Liver (tissue), 9 donors: ENCODE results near the gene ANAPC5. TPM values are rescaled to one million over a fixed set of nuclear protein-coding genes. Genes with fewer than 3 reads are reported as not detected.
"Not testable (repeated sequence)": the region's sequence is repeated elsewhere in the genome, so short reads cannot be mapped to it uniquely, and the experiment has no call there.

Experiments
- DNase-seq: peaks from one replicate; pipeline ENCODE4 v3.0.0-alpha.2; 2017; ENCODE audit warnings: low spot score
- H3K27ac ChIP-seq, 2 donors: one replicate each; pipeline ENCODE4 v1.7.0; 2013; ENCODE audit warnings: inconsistent platforms in 2 of 2, low read length in 2 of 2, control low read depth in 1 of 2, low read depth in 1 of 2, mild to moderate bottlenecking in 1 of 2
- H3K27me3 ChIP-seq, 4 donors: one replicate each; pipeline versions ENCODE4 v1.6.1 to v1.7.0; 2013; ENCODE audit warnings: low read length in 3 of 4, inconsistent platforms in 1 of 4, mild to moderate bottlenecking in 1 of 4, moderate library complexity in 1 of 4; ENCODE audit not compliant: control insufficient read depth in 4 of 4, insufficient read depth in 4 of 4
- H3K36me3 ChIP-seq, 4 donors: one replicate each; pipeline versions ENCODE4 v1.6.1 to v1.7.0; 2013; ENCODE audit warnings: low read length in 3 of 4, mild to moderate bottlenecking in 3 of 4, low read depth in 1 of 4, moderate library complexity in 1 of 4; ENCODE audit not compliant: control insufficient read depth in 4 of 4, insufficient read depth in 3 of 4
- H3K4me1 ChIP-seq, 4 donors: one replicate each; pipeline versions ENCODE4 v1.6.1 to v1.7.0; 2013; ENCODE audit warnings: low read length in 3 of 4, mild to moderate bottlenecking in 3 of 4, moderate library complexity in 1 of 4; ENCODE audit not compliant: control insufficient read depth in 4 of 4, insufficient read depth in 4 of 4
- H3K4me3 ChIP-seq, 3 donors: one replicate each; pipeline versions ENCODE4 v1.6.1 to v1.7.0; 2013; ENCODE audit warnings: low read length in 3 of 3, control low read depth in 1 of 3, low read depth in 1 of 3, mild to moderate bottlenecking in 1 of 3
- H3K9ac ChIP-seq, 2 donors: one replicate each; pipeline ENCODE4 v1.7.0; 2013; ENCODE audit warnings: low read length in 2 of 2, mild to moderate bottlenecking in 2 of 2, moderate library complexity in 2 of 2, control low read depth in 1 of 2, low read depth in 1 of 2
- H3K9me3 ChIP-seq, 4 donors: one replicate each; pipeline versions ENCODE4 v1.6.1 to v1.7.0; 2013; ENCODE audit warnings: low read length in 3 of 4; ENCODE audit not compliant: control insufficient read depth in 4 of 4
- FOXA1 ChIP-seq: IDR thresholded peaks from 2 replicates; pipeline ENCODE4 v1.6.1; 2016; ENCODE audit warnings: antibody characterized with exemption
- GABPA ChIP-seq, 2 donors: IDR thresholded peaks in 1 of 2; conservative IDR thresholded peaks in 1 of 2; 2 replicates each; pipeline ENCODE4 v1.6.1; 2016; ENCODE audit warnings: antibody characterized with exemption in 2 of 2, mild to moderate bottlenecking in 1 of 2, moderate library complexity in 1 of 2
- HNF4A ChIP-seq, 2 donors: conservative IDR thresholded peaks; 2 replicates each; pipeline ENCODE4 v1.6.1; 2016; ENCODE audit warnings: antibody characterized with exemption in 2 of 2, mild to moderate bottlenecking in 2 of 2
- JUND ChIP-seq, 2 donors: IDR thresholded peaks; 2 replicates each; pipeline ENCODE4 v1.6.1; 2016; ENCODE audit warnings: antibody characterized with exemption in 2 of 2
- NR2F2 ChIP-seq: IDR thresholded peaks from 2 replicates; pipeline ENCODE4 v1.6.1; 2016; ENCODE audit warnings: antibody characterized with exemption
- RAD21 ChIP-seq, 2 donors: IDR thresholded peaks; 2 replicates each; pipeline ENCODE4 v1.6.1; 2016; ENCODE audit warnings: antibody characterized with exemption in 2 of 2, mild to moderate bottlenecking in 2 of 2
- RXRA ChIP-seq, 2 donors: IDR thresholded peaks; 2 replicates each; pipeline ENCODE4 v1.6.1; 2017 to 2018; ENCODE audit warnings: antibody characterized with exemption in 2 of 2, mild to moderate bottlenecking in 1 of 2
- SP1 ChIP-seq: IDR thresholded peaks from 2 replicates; pipeline ENCODE4 v1.6.1; 2018; ENCODE audit warnings: antibody characterized with exemption, mild to moderate bottlenecking
- YY1 ChIP-seq: IDR thresholded peaks from 2 replicates; pipeline ENCODE4 v1.6.1; 2016; ENCODE audit warnings: antibody characterized with exemption, mild to moderate bottlenecking
- WGBS: extraction: QIAGEN DNeasy Blood & Tissue Kit; methylation state at CpG from one replicate; pipeline ENCODE4 v1.1.7; 2013; 5-methylcytosine and 5-hydroxymethylcytosine counted together
- polyA plus RNA-seq, 2 donors: library from polyadenylated mRNA; stranded (reverse) in 1 of 2; unstranded in 1 of 2; fragments of 200-250 nt in 1 of 2; fragments of >200 nt in 1 of 2; fragmentation: Nextera tagmentation in 1 of 2; extraction: Ambion mirVana in 1 of 2; gene quantifications; one replicate each; pipeline versions ENCODE4 v1.2.1 to v1.2.3, GENCODE V29; 2013 to 2015
- total RNA-seq, 2 donors: library from RNA; depleted of rRNA; stranded (reverse); fragments of >200 nt; gene quantifications; one replicate each; pipeline ENCODE4 v1.2.3, GENCODE V29; 2014
- TF ChIP-seq, protein P1 (sequence below): IDR thresholded peaks from 2 replicates; pipeline ENCODE4 v1.6.1; 2016; ENCODE audit warnings: antibody characterized with exemption
- TF ChIP-seq, protein P2 (sequence below): fragments of 150-350 bp; IDR thresholded peaks from 2 replicates; pipeline ENCODE4 v1.5.1; 2017; ENCODE audit warnings: improper control_type of control experiment, low read depth, low read length; ENCODE audit not compliant: missing input control
- TF ChIP-seq, protein P3 (sequence below): IDR thresholded peaks from 2 replicates; pipeline ENCODE4 v1.6.1; 2016; ENCODE audit warnings: antibody characterized with exemption, mild to moderate bottlenecking
- TF ChIP-seq, protein P4 (sequence below): IDR thresholded peaks from 2 replicates; pipeline ENCODE4 v1.6.1; 2016; ENCODE audit warnings: antibody characterized with exemption
- TF ChIP-seq, protein P5 (sequence below): IDR thresholded peaks from 2 replicates; pipeline ENCODE4 v1.6.1; 2016; ENCODE audit warnings: antibody characterized with exemption
- donor health status: healthy.
- donor health status: healthy.
- donor health status: healthy.
- donor health status: healthy.
- donor health status: healthy.

Gene ANAPC5
- total and polyA plus RNA-seq, 4 donors = 44.1 to 111 (median 62.2) TPM

DNA sequence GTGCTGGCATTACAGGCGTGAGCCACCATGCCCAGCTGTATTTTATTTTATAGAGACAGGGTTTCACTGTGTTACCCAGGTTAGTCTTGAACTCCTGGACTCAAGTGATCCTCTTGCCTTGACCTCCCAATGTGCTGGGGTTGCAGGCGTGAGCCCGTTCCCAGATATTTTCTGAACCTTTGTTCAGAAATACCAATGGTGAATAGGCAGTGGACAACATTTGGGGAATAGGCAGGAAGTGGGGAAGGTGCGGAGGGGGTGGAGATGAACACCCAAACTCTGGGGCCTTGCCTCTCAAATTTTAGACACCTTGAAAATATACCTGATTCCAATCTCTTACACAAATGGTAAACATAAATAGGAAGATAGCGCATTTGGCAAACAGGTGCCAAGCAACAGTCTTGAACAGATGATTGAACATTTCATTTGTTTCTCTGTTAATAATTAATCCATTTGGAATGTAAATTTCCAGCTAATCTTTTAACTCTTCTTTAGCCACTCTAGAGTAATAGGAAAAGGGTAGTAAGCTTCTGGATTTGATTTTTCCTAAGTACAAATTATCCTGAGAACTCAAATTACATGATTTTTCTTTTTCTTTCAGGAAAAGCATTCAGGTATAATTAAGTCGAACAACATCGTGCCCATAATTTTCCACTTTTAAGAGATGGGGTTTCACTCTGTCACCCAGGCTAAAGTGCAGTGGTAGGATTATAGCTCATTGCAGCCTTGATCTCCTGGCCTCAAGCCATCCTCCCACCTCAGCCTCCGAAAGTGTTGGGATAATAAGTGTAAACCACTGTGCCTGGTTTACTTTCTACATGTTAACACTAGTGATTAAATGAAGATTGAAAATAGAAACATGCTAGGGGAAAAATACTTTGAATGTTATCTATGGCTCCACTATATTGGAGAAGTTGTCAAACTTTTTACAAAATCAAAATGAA lies 24.8 kb upstream of the ANAPC5 start:
- no peaks in the 10 kb centered on the region for H3K9me3 ChIP-seq
- H3K36me3 ChIP-seq = no peaks in the 10 kb centered on the region
- H3K9ac ChIP-seq = no peak overlapping the region
- WGBS = 55% methylated on average over 8 of the region's 8 CpGs
- no peak for DNase-seq
- TF ChIP-seq GABPA (IDR thresholded peaks at IDR 0.05 in 1 of 2, conservative IDR thresholded peaks at IDR 0.05 in 1 of 2) = no peak
- peak; percentile 37 for TF ChIP-seq SP1
- no peak overlapping the region for H3K27ac ChIP-seq
- H3K4me1 ChIP-seq = peaks cover 0 to 7% (median 1%) of the 10 kb centered on the region in 4 donors
- no peaks in the 10 kb centered on the region for H3K27me3 ChIP-seq
- no peak overlapping the region for H3K4me3 ChIP-seq

DNA sequence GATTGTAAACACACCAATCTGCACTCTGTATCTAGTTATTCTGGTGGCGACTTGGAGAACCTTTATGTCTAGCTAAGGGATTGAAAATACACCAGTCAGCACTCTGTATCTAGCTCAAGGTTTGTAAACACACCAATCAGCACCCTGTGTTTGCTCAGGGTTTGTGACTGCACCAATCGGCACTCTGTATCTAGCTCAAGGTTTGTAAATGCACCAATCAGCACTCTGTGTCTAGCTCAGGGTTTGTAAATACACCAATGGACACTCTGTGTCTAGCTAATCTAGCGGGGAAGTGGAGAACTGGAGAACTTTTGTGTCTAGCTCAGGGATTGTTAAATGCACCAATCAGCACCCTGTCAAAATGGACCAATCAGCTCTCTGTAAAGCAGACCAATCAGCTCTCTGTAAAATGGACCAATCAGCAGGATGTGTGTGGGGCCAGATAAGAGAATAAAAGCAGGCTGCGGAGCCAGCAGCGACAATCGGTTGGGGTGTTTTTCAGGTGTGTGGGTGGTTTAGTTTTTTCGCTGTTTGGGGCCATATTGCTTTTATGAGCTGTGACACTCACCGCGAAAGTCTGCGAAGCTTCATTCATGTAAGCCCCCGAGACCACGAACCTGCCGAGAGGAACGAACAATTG lies 22.9 kb upstream of the ANAPC5 start:
- H3K36me3 ChIP-seq, H3K9ac ChIP-seq, DNase-seq, H3K9me3 ChIP-seq, H3K4me1 ChIP-seq, H3K27me3 ChIP-seq, H3K27ac ChIP-seq, H3K4me3 ChIP-seq: not testable (repeated sequence)
- WGBS = 95% methylated on average over 14 of the region's 14 CpGs

DNA sequence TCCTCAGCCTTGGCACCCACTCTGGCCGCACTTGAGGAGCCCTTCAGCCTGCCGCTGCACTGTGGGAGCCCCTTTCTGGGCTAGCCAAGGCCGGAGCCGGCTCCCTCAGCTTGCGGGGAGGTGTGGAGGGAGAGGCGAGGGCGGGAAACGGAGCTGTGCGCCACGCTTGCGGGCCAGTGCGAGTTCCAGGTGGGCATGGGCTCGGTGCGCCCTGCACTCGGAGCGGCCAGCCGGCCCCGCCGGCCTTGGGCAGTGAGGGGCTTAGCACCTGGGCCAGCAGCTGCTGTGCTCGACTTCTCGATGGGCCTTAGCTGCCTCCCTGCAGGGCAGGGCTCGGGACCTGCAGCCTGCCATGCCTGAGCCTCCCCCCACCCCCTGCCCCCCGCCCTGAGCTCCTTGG lies 22.1 kb upstream of the ANAPC5 start:
- not testable (repeated sequence) for H3K4me1 ChIP-seq, H3K36me3 ChIP-seq, DNase-seq, H3K4me3 ChIP-seq, H3K9ac ChIP-seq, H3K27me3 ChIP-seq, H3K9me3 ChIP-seq, H3K27ac ChIP-seq
- WGBS = 96% methylated on average over 23 of the region's 23 CpGs

DNA sequence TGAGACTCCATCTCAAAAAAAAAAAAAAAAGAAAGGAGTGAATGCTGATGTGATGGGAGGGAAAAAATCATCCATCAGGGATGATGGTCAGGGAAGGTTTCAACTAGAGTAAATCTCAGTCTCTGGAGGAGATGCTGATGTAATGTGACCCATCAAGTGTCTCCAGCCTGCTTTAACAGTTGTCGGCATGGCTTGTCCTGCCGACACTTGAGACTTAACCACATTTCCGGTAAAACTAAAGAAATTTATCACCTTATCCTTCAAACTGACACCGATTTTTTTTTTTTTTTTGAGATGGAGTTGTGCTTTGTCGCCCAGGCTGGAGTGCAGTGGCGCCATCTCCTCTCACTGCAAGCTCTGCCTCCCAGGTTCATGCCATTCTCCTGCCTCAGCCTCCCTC lies 21.5 kb upstream of the ANAPC5 start:
- 88% methylated on average over 6 of the region's 6 CpGs for WGBS
- Histone ChIP-seq H3K27ac (no peak overlapping the region), H3K9ac (no peak overlapping the region), H3K27me3 (no peaks in the 10 kb centered on the region), H3K36me3 (no peaks in the 10 kb centered on the region), H3K9me3 (no peaks in the 10 kb centered on the region), H3K4me3 (no peak overlapping the region), H3K4me1 (peaks cover 0 to 7% (median 1%) of the 10 kb centered on the region in 4 donors)
- no peak for DNase-seq
- TF ChIP-seq, protein P1, sequence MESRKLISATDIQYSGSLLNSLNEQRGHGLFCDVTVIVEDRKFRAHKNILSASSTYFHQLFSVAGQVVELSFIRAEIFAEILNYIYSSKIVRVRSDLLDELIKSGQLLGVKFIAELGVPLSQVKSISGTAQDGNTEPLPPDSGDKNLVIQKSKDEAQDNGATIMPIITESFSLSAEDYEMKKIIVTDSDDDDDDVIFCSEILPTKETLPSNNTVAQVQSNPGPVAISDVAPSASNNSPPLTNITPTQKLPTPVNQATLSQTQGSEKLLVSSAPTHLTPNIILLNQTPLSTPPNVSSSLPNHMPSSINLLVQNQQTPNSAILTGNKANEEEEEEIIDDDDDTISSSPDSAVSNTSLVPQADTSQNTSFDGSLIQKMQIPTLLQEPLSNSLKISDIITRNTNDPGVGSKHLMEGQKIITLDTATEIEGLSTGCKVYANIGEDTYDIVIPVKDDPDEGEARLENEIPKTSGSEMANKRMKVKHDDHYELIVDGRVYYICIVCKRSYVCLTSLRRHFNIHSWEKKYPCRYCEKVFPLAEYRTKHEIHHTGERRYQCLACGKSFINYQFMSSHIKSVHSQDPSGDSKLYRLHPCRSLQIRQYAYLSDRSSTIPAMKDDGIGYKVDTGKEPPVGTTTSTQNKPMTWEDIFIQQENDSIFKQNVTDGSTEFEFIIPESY = no peak
- TF ChIP-seq, protein P2, sequence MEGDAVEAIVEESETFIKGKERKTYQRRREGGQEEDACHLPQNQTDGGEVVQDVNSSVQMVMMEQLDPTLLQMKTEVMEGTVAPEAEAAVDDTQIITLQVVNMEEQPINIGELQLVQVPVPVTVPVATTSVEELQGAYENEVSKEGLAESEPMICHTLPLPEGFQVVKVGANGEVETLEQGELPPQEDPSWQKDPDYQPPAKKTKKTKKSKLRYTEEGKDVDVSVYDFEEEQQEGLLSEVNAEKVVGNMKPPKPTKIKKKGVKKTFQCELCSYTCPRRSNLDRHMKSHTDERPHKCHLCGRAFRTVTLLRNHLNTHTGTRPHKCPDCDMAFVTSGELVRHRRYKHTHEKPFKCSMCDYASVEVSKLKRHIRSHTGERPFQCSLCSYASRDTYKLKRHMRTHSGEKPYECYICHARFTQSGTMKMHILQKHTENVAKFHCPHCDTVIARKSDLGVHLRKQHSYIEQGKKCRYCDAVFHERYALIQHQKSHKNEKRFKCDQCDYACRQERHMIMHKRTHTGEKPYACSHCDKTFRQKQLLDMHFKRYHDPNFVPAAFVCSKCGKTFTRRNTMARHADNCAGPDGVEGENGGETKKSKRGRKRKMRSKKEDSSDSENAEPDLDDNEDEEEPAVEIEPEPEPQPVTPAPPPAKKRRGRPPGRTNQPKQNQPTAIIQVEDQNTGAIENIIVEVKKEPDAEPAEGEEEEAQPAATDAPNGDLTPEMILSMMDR = no peak
- TF ChIP-seq RAD21 (IDR thresholded peaks at IDR 0.05) (no peak), RXRA (IDR thresholded peaks at IDR 0.05) (no peak), SP1 (no peak), NR2F2 (no peak), JUND (IDR thresholded peaks at IDR 0.05) (no peak), HNF4A (conservative IDR thresholded peaks at IDR 0.05) (no peak), YY1 (no peak), FOXA1 (no peak)
- TF ChIP-seq, protein P3, sequence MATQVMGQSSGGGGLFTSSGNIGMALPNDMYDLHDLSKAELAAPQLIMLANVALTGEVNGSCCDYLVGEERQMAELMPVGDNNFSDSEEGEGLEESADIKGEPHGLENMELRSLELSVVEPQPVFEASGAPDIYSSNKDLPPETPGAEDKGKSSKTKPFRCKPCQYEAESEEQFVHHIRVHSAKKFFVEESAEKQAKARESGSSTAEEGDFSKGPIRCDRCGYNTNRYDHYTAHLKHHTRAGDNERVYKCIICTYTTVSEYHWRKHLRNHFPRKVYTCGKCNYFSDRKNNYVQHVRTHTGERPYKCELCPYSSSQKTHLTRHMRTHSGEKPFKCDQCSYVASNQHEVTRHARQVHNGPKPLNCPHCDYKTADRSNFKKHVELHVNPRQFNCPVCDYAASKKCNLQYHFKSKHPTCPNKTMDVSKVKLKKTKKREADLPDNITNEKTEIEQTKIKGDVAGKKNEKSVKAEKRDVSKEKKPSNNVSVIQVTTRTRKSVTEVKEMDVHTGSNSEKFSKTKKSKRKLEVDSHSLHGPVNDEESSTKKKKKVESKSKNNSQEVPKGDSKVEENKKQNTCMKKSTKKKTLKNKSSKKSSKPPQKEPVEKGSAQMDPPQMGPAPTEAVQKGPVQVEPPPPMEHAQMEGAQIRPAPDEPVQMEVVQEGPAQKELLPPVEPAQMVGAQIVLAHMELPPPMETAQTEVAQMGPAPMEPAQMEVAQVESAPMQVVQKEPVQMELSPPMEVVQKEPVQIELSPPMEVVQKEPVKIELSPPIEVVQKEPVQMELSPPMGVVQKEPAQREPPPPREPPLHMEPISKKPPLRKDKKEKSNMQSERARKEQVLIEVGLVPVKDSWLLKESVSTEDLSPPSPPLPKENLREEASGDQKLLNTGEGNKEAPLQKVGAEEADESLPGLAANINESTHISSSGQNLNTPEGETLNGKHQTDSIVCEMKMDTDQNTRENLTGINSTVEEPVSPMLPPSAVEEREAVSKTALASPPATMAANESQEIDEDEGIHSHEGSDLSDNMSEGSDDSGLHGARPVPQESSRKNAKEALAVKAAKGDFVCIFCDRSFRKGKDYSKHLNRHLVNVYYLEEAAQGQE = no peak
- TF ChIP-seq, protein P4, sequence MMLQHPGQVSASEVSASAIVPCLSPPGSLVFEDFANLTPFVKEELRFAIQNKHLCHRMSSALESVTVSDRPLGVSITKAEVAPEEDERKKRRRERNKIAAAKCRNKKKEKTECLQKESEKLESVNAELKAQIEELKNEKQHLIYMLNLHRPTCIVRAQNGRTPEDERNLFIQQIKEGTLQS = no peak
- TF ChIP-seq, protein P5, sequence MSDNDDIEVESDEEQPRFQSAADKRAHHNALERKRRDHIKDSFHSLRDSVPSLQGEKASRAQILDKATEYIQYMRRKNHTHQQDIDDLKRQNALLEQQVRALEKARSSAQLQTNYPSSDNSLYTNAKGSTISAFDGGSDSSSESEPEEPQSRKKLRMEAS = no peak
